HCT116 (cell line): ENCODE measurements around the gene TBC1D12. TPM values are rescaled to one million over a fixed set of nuclear protein-coding genes. Genes with fewer than 3 reads are reported as not detected.

ENCODE experiments used
- ATAC-seq: fragments of 200-7000 bp; cut with Tn5 transposase; 2 replicates; pipeline ENCODE4 v1.9.1; 2020; ENCODE audit warnings: mild to moderate bottlenecking, moderate library complexity
- BruUV-seq: library from RNA; stranded (reverse); fragments of 400-500 nt; replicated peaks from 2 replicates; lab custom pipeline; 2021; lab: Mats Ljungman, UMichigan
- CTCF ChIA-PET: fragments of 300-600 bp; sonication (Branson Sonifier 250); formaldehyde crosslinking; loops from one replicate; lab custom pipeline; 2021; ENCODE audit warnings: antibody characterized with exemption; lab: Charles Lee
- POLR2A ChIA-PET: fragments of 300-600, 350-600 bp; sonication (Branson Sonifier 250); formaldehyde crosslinking; loops from one replicate; lab custom pipeline; 2021; ENCODE audit warnings: antibody characterized with exemption; lab: Charles Lee
- RAD21 ChIA-PET, 2 experiments: fragments of 300-600 bp; sonication (Branson Sonifier 250); formaldehyde crosslinking; loops; one replicate each; lab custom pipeline; 2023; ENCODE audit warnings: low total read pairs in 2 of 2; ENCODE audit not compliant: uncharacterized antibody in 2 of 2, unreplicated experiment in 2 of 2, low non-redundant PET in 1 of 2; lab: Charles Lee
- DNase-seq: peaks from one replicate; pipeline ENCODE4 v3.0.0-alpha.2; 2010; ENCODE audit warnings: low read depth, low spot score
- H2AFZ ChIP-seq: fragments of 200-600 bp; shearing (Covaris generic), sonication (generic); 2 replicates; pipeline ENCODE4 v1.6.1; 2017; ENCODE audit warnings: low read depth, mixed run types, mixed read lengths, antibody characterized with exemption, low read length; ENCODE audit not compliant: poor library complexity, severe bottlenecking
- H3K27ac ChIP-seq: 2 replicates; pipeline ENCODE4 v1.5.1; 2012; ENCODE audit warnings: low read depth, low read length
- H3K27me3 ChIP-seq: fragments of 200-600 bp; sonication (generic); 2 replicates; pipeline ENCODE4 v1.6.1; 2016; ENCODE audit warnings: mixed run types, low read length, mixed read lengths; ENCODE audit not compliant: insufficient read depth
- H3K36me3 ChIP-seq, 2 experiments: fragments of 200-500 bp in 1 of 2; fragments of 200-600 bp in 1 of 2; sonication (Bioruptor generic) in 1 of 2; sonication (generic) in 1 of 2; 2 replicates each; pipeline versions ENCODE4 v1.5.1 to v1.6.1; 2014 to 2016; ENCODE audit warnings: low read length in 2 of 2, inconsistent platforms in 1 of 2, mixed read lengths in 1 of 2, mixed run types in 1 of 2; ENCODE audit not compliant: insufficient read depth in 2 of 2, control insufficient read depth in 1 of 2
- H3K4me1 ChIP-seq, 2 experiments: fragments of 200-600 bp in 1 of 2; sonication (generic) in 1 of 2; 2 replicates each; pipeline versions ENCODE4 v1.5.1 to v1.6.1; 2012 to 2017; ENCODE audit warnings: low read length in 2 of 2, inconsistent platforms in 1 of 2, mild to moderate bottlenecking in 1 of 2, mixed read lengths in 1 of 2, mixed run types in 1 of 2, moderate library complexity in 1 of 2; ENCODE audit not compliant: insufficient read depth in 2 of 2, control insufficient read depth in 1 of 2
- H3K4me2 ChIP-seq: fragments of 200-600 bp; sonication (generic); 2 replicates; pipeline ENCODE4 v1.6.1; 2017; ENCODE audit warnings: mixed run types, low read length, mixed read lengths
- H3K4me3 ChIP-seq, 2 experiments: fragments of 200-600 bp in 1 of 2; sonication (generic) in 1 of 2; replicated peaks in 1 of 2; 2 replicates each; pipeline ENCODE4 v1.5.1; 2011 to 2016; ENCODE audit warnings: low read length in 2 of 2, control low read depth in 1 of 2, low read depth in 1 of 2, mild to moderate bottlenecking in 1 of 2, mixed read lengths in 1 of 2, mixed run types in 1 of 2
- H3K79me2 ChIP-seq: fragments of 200-600 bp; sonication (generic); 2 replicates; pipeline ENCODE4 v1.6.1; 2017; ENCODE audit warnings: mild to moderate bottlenecking, mixed run types, low read length, moderate library complexity, mixed read lengths; ENCODE audit not compliant: insufficient read depth
- H3K9ac ChIP-seq: fragments of 200-600 bp; sonication (generic); 2 replicates; pipeline ENCODE4 v1.6.1; 2016; ENCODE audit warnings: low read length, mixed read lengths
- H3K9me2 ChIP-seq: fragments of 200-600 bp; sonication (generic), shearing (Covaris generic); 2 replicates; pipeline ENCODE4 v1.6.1; 2017; ENCODE audit warnings: mixed run types, mild to moderate bottlenecking, moderate library complexity; ENCODE audit not compliant: insufficient read depth
- H3K9me3 ChIP-seq, 2 experiments: fragments of 200-500 bp in 1 of 2; fragments of 200-600 bp in 1 of 2; sonication (Bioruptor generic) in 1 of 2; sonication (generic) in 1 of 2; 2 replicates each; pipeline ENCODE4 v1.6.1; 2014 to 2017; ENCODE audit warnings: low read length in 2 of 2, mixed read lengths in 2 of 2, inconsistent platforms in 1 of 2, low read depth in 1 of 2, mild to moderate bottlenecking in 1 of 2, mixed run types in 1 of 2, moderate library complexity in 1 of 2; ENCODE audit not compliant: control insufficient read depth in 1 of 2, insufficient read depth in 1 of 2
- H4K20me1 ChIP-seq: fragments of 200-600 bp; sonication (generic), shearing (Covaris generic); 2 replicates; pipeline ENCODE4 v1.6.1; 2017; ENCODE audit warnings: mixed run types, mild to moderate bottlenecking, moderate library complexity; ENCODE audit not compliant: insufficient read depth
- ATF3 ChIP-seq: IDR thresholded peaks from 2 replicates; pipeline ENCODE4 v1.6.1; 2012
- CBX3 ChIP-seq: IDR thresholded peaks from 2 replicates; pipeline ENCODE4 v1.6.1; 2012; ENCODE audit warnings: low read depth
- CEBPB ChIP-seq: IDR thresholded peaks from 2 replicates; pipeline ENCODE4 v1.6.1; 2012; ENCODE audit warnings: low read depth
- CTCF ChIP-seq, 3 experiments: fragments of 200-600 bp in 1 of 3; sonication (generic) in 1 of 3; IDR thresholded peaks in 2 of 3; conservative IDR thresholded peaks in 1 of 3; 2 replicates each; pipeline ENCODE4 v1.5.1; 2012 to 2017; ENCODE audit warnings: low read depth in 2 of 3, low read length in 2 of 3, antibody characterized with exemption in 1 of 3, borderline replicate concordance in 1 of 3, control low read depth in 1 of 3, mild to moderate bottlenecking in 1 of 3, mixed read lengths in 1 of 3, mixed run types in 1 of 3, moderate library complexity in 1 of 3; ENCODE audit not compliant: insufficient read depth in 1 of 3
- EGR1 ChIP-seq: IDR thresholded peaks from 2 replicates; pipeline ENCODE4 v1.6.1; 2012; ENCODE audit warnings: low read depth
- ELF1 ChIP-seq: IDR thresholded peaks from 2 replicates; pipeline ENCODE4 v1.6.1; 2012; ENCODE audit warnings: low read depth, borderline replicate concordance
- EZH2 ChIP-seq: fragments of 200-600 bp; sonication (generic); IDR thresholded peaks from 2 replicates; pipeline ENCODE4 v1.6.1; 2017; ENCODE audit warnings: antibody characterized with exemption, mixed run types
- EZH2phosphoT487 ChIP-seq: fragments of 200-600 bp; IDR thresholded peaks from 2 replicates; pipeline ENCODE4 v1.6.1; 2018; ENCODE audit warnings: antibody characterized with exemption, borderline replicate concordance
- JUND ChIP-seq: IDR thresholded peaks from 2 replicates; pipeline ENCODE4 v1.6.1; 2012
- MAX ChIP-seq: IDR thresholded peaks from 2 replicates; pipeline ENCODE4 v1.6.1; 2012
- POLR2A ChIP-seq: IDR thresholded peaks from 2 replicates; pipeline ENCODE4 v1.7.0; 2011; ENCODE audit warnings: borderline replicate concordance; ENCODE audit not compliant: insufficient read depth, insufficient read length; ENCODE audit errors: extremely low read depth
- POLR2AphosphoS5 ChIP-seq: IDR thresholded peaks from 2 replicates; pipeline ENCODE4 v1.6.1; 2011; ENCODE audit warnings: mild to moderate bottlenecking, low read depth, low read length, moderate library complexity
- RAD21 ChIP-seq: IDR thresholded peaks from 2 replicates; pipeline ENCODE4 v1.6.1; 2012; ENCODE audit warnings: low read depth, mild to moderate bottlenecking
- SIN3A ChIP-seq: IDR thresholded peaks from 2 replicates; pipeline ENCODE4 v1.6.1; 2012; ENCODE audit warnings: low read depth
- SP1 ChIP-seq: IDR thresholded peaks from 2 replicates; pipeline ENCODE4 v1.6.1; 2012; ENCODE audit warnings: low read depth
- SRF ChIP-seq: IDR thresholded peaks from 2 replicates; pipeline ENCODE4 v1.6.1; 2012; ENCODE audit warnings: low read depth
- TCF7L2 ChIP-seq: IDR thresholded peaks from 2 replicates; pipeline ENCODE4 v1.7.0; 2011; ENCODE audit warnings: borderline replicate concordance, inconsistent platforms; ENCODE audit not compliant: insufficient read depth, insufficient read length; ENCODE audit errors: extremely low read depth
- YY1 ChIP-seq: IDR thresholded peaks from 2 replicates; pipeline ENCODE4 v1.6.1; 2011; ENCODE audit warnings: low read length, low read depth, moderate library complexity, mild to moderate bottlenecking; ENCODE audit not compliant: insufficient replicate concordance; ENCODE audit errors: extremely low read depth
- ZFX ChIP-seq: fragments of 450-650 bp; IDR thresholded peaks from 2 replicates; pipeline ENCODE4 v1.6.1; 2017
- ZNF274 ChIP-seq: fragments of 200-500 bp; sonication (Bioruptor generic); IDR thresholded peaks from 2 replicates; pipeline ENCODE4 v1.6.1; 2014; ENCODE audit warnings: mild to moderate bottlenecking, low read depth, low read length, inconsistent platforms
- intact Hi-C: fragments of 100-400 bp; cut with micrococcal nuclease; formaldehyde crosslinking; loops from 2 replicates; pipeline ENCODE4 v1.10.0; 2022
- total RNA-seq: library from RNA; stranded (reverse); gene quantifications from one replicate; pipeline ENCODE4 v1.2.1, GENCODE V29; 2021; ENCODE audit not compliant: unreplicated experiment

Gene TBC1D12
- total RNA-seq, 1 experiment from 2014 or later: 7.1 TPM

GRCh38 chr10:94425942-94426341, 23.6 kb downstream of the TBC1D12 start:
- Histone ChIP-seq H3K9me3 (no peaks in the 10 kb centered on the region; a peak in 1 of 4 replicates), H3K9ac (no peak overlapping the region), H3K79me2 (peaks cover 43% of the 10 kb centered on the region), H3K4me1 (peaks cover 0 to 9% of the 10 kb centered on the region in 2 experiments; a peak in 2 of 4 replicates), H3K4me3 (no peak overlapping the region), H3K4me2 (no peak overlapping the region), H3K36me3 (no peaks in the 10 kb centered on the region), H3K9me2 (no peaks in the 10 kb centered on the region), H3K27me3 (no peaks in the 10 kb centered on the region), H3K27ac (no peak overlapping the region), H2AFZ (no peak overlapping the region), H4K20me1 (no peaks in the 10 kb centered on the region)
- intact Hi-C loops: no loop called here
- ChIA-PET POLR2A (no interaction called here), RAD21 (no interaction called here), CTCF (interaction anchor here (1.0 kb wide), 1 partner anchor 18 kb away, joined by 3 read pairs; no protein-coding TSS in a partner anchor)
- no peak for TF ChIP-seq SIN3A
- TF ChIP-seq SP1: no peak
- no peak for TF ChIP-seq YY1
- TF ChIP-seq JUND: no peak
- TF ChIP-seq POLR2AphosphoS5: no peak
- DNase-seq (no peak), ATAC-seq (no peak)
- no TSS peak for BruUV-seq

GRCh38 chr10:94427166-94427565, 24.8 kb downstream of the TBC1D12 start:
- H3K4me3 ChIP-seq: no peak overlapping the region
- H4K20me1 ChIP-seq: no peaks in the 10 kb centered on the region
- no peaks in the 10 kb centered on the region; a peak in 1 of 4 replicates for H3K9me3 ChIP-seq
- H3K4me2 ChIP-seq: no peak overlapping the region
- no peak overlapping the region for H2AFZ ChIP-seq
- H3K4me1 ChIP-seq: peaks cover 0 to 4% of the 10 kb centered on the region in 2 experiments; a peak in 2 of 4 replicates
- BruUV-seq: no TSS peak
- no peak overlapping the region for H3K9ac ChIP-seq
- no peaks in the 10 kb centered on the region for H3K36me3 ChIP-seq
- no peaks in the 10 kb centered on the region for H3K9me2 ChIP-seq
- H3K27me3 ChIP-seq: no peaks in the 10 kb centered on the region
- peaks cover 45% of the 10 kb centered on the region for H3K79me2 ChIP-seq
- intact Hi-C loops: no loop called here
- no peak for ATAC-seq
- ChIA-PET POLR2A (no interaction called here), RAD21 (no interaction called here), CTCF (no interaction called here)
- TF ChIP-seq CTCF (IDR thresholded peaks at IDR 0.05 in 2 of 3, conservative IDR thresholded peaks at IDR 0.05 in 1 of 3; ENCODE audit: borderline replicate concordance in 1 of 3, insufficient read depth in 1 of 3, low read depth in 2 of 3, low read length in 2 of 3): no peak
- no peak for TF ChIP-seq ZNF274
- no peak for TF ChIP-seq MAX
- TF ChIP-seq ATF3: no peak
- TF ChIP-seq RAD21: no peak
- TF ChIP-seq EZH2: no peak
- TF ChIP-seq EGR1: no peak
- no peak for TF ChIP-seq CBX3
- TF ChIP-seq YY1: no peak
- TF ChIP-seq ELF1: no peak
- no peak for TF ChIP-seq JUND
- TF ChIP-seq POLR2A: no peak
- no peak for TF ChIP-seq TCF7L2
- TF ChIP-seq EZH2phosphoT487: no peak
- no peak for TF ChIP-seq SIN3A
- no peak for TF ChIP-seq ZFX
- no peak for TF ChIP-seq SRF
- no peak for TF ChIP-seq CEBPB
- no peak for DNase-seq
- no peak overlapping the region for H3K27ac ChIP-seq
